GM23338 (cell line): ENCODE measurements around the gene SNPH. TPM values are rescaled to one million over a fixed set of nuclear protein-coding genes. Genes with fewer than 3 reads are reported as not detected.

ENCODE experiments used
- ATAC-seq: fragments of 200-7000 bp; cut with Tn5 transposase; 3 replicates; pipeline ENCODE4 v1.9.1; 2020
- DNase-seq: peaks from one replicate; pipeline ENCODE4 v3.0.0-alpha.2; 2015; ENCODE audit warnings: low spot score
- H2AFZ ChIP-seq: fragments of 200-600 bp; sonication (generic); 2 replicates; pipeline ENCODE4 v1.8.0; 2016; ENCODE audit warnings: antibody characterized with exemption, mild to moderate bottlenecking, moderate library complexity
- H3F3A ChIP-seq: fragments of 200-600 bp; sonication (generic); replicated peaks from 2 replicates; pipeline ENCODE4 v1.8.0; 2017; ENCODE audit warnings: antibody characterized with exemption, mixed run types, low read depth
- H3K27ac ChIP-seq: fragments of 200-600 bp; sonication (generic); 2 replicates; pipeline ENCODE4 v1.6.1; 2016; ENCODE audit warnings: low read depth
- H3K27me3 ChIP-seq: fragments of 200-600 bp; sonication (generic); 2 replicates; pipeline ENCODE4 v1.8.0; 2016; ENCODE audit warnings: mild to moderate bottlenecking, mixed run types, moderate library complexity; ENCODE audit not compliant: insufficient read depth
- H3K36me3 ChIP-seq: fragments of 200-600 bp; sonication (generic); 2 replicates; pipeline ENCODE4 v1.8.0; 2016; ENCODE audit warnings: mild to moderate bottlenecking; ENCODE audit not compliant: insufficient read depth
- H3K4me1 ChIP-seq: fragments of 200-600 bp; sonication (generic); 2 replicates; pipeline ENCODE4 v1.8.0; 2016; ENCODE audit warnings: mild to moderate bottlenecking, moderate library complexity; ENCODE audit not compliant: insufficient read depth
- H3K4me2 ChIP-seq: fragments of 200-600 bp; sonication (generic); 2 replicates; pipeline ENCODE4 v1.7.1; 2017; ENCODE audit warnings: mixed run types
- H3K4me3 ChIP-seq: fragments of 200-600 bp; sonication (generic); 2 replicates; pipeline ENCODE4 v1.6.1; 2016; ENCODE audit warnings: mixed run types
- H3K79me2 ChIP-seq: fragments of 200-600 bp; sonication (generic); replicated peaks from 2 replicates; pipeline ENCODE4 v1.8.0; 2017; ENCODE audit warnings: mild to moderate bottlenecking; ENCODE audit not compliant: insufficient read depth
- H3K9me2 ChIP-seq: fragments of 200-600 bp; sonication (generic); 2 replicates; pipeline ENCODE4 v1.8.0; 2017; ENCODE audit not compliant: insufficient read depth
- H4K20me1 ChIP-seq: fragments of 200-600 bp; sonication (generic); replicated peaks from 2 replicates; pipeline ENCODE4 v1.8.0; 2017; ENCODE audit warnings: mild to moderate bottlenecking; ENCODE audit not compliant: insufficient read depth
- H3K27ac Mint-ChIP-seq: 2 replicates; pipeline ENCODE4 v1.8.0; 2020; ENCODE audit warnings: inconsistent platforms, mild to moderate bottlenecking, moderate library complexity, mixed read lengths
- H3K27me3 Mint-ChIP-seq: 3 replicates; pipeline ENCODE4 v1.8.0; 2022; ENCODE audit warnings: low read depth, mild to moderate bottlenecking, moderate library complexity, mixed read lengths, inconsistent platforms; ENCODE audit not compliant: insufficient read depth, poor library complexity
- H3K36me3 Mint-ChIP-seq: 3 replicates; pipeline ENCODE4 v1.8.0; 2021; ENCODE audit warnings: low read depth, mild to moderate bottlenecking, inconsistent platforms, moderate library complexity, mixed read lengths
- H3K4me1 Mint-ChIP-seq: 3 replicates; pipeline ENCODE4 v1.8.0; 2020; ENCODE audit warnings: mild to moderate bottlenecking, inconsistent platforms, mixed read lengths
- H3K4me3 Mint-ChIP-seq: 3 replicates; pipeline ENCODE4 v1.8.0; 2021; ENCODE audit warnings: moderate library complexity, mild to moderate bottlenecking, inconsistent platforms, mixed read lengths
- H3K9me3 Mint-ChIP-seq: 3 replicates; pipeline ENCODE4 v1.8.0; 2020; ENCODE audit warnings: moderate library complexity, mild to moderate bottlenecking, inconsistent platforms, mixed read lengths
- CREB1 ChIP-seq: fragments of 250-450 bp; sonication (Bioruptor Pico); IDR thresholded peaks from 2 replicates; pipeline ENCODE4 v1.5.0; 2020; ENCODE audit warnings: low read depth, mild to moderate bottlenecking, moderate library complexity
- EZH2 ChIP-seq: fragments of 200-600 bp; sonication (generic); IDR thresholded peaks from one replicate; pipeline ENCODE4 v1.8.0; 2017; ENCODE audit warnings: antibody characterized with exemption, mild to moderate bottlenecking, low read depth; ENCODE audit not compliant: unreplicated experiment
- EZH2phosphoT487 ChIP-seq: fragments of 200-600 bp; sonication (generic); IDR thresholded peaks from one replicate; pipeline ENCODE4 v1.8.1; 2018; ENCODE audit warnings: antibody characterized with exemption; ENCODE audit not compliant: unreplicated experiment
- JUNB ChIP-seq: IDR thresholded peaks from one replicate; pipeline ENCODE4 v1.6.1; 2016; ENCODE audit warnings: antibody characterized with exemption; ENCODE audit not compliant: unreplicated experiment
- NANOG ChIP-seq: IDR thresholded peaks from 2 replicates; pipeline ENCODE4 v1.6.1; 2016; ENCODE audit warnings: antibody characterized with exemption, borderline replicate concordance
- POLR2AphosphoS5 ChIP-seq: IDR thresholded peaks from 2 replicates; pipeline ENCODE4 v1.6.1; 2016; ENCODE audit warnings: antibody characterized with exemption, low read depth
- STAT1 ChIP-seq: IDR thresholded peaks from one replicate; pipeline ENCODE4 v1.6.1; 2016; ENCODE audit warnings: antibody characterized with exemption; ENCODE audit not compliant: unreplicated experiment
- ZNF114 ChIP-seq: fragments of 250-450 bp; sonication (Bioruptor Pico); IDR thresholded peaks from 2 replicates; pipeline ENCODE4 v1.5.0; 2020; ENCODE audit warnings: mild to moderate bottlenecking, moderate library complexity
- ZNF331 ChIP-seq: fragments of 250-450 bp; sonication (Bioruptor Pico); IDR thresholded peaks from 2 replicates; pipeline ENCODE4 v1.5.0; 2020; ENCODE audit warnings: low read depth, mild to moderate bottlenecking, moderate library complexity
- polyA plus RNA-seq: library from polyadenylated mRNA; unstranded; fragments of >200 nt; fragmentation: Nextera tagmentation; extraction: Ambion mirVana; gene quantifications from 2 replicates; pipeline ENCODE4 v1.2.1, GENCODE V29; 2016
- total RNA-seq: library from RNA; depleted of rRNA; stranded (reverse); fragments of >200 nt; shearing (Covaris generic); gene quantifications from 2 replicates; pipeline ENCODE4 v1.2.3, GENCODE V29; 2014
- TF ChIP-seq, protein P1 (sequence below): IDR thresholded peaks from one replicate; pipeline ENCODE4 v1.6.1; 2018; ENCODE audit warnings: antibody characterized with exemption; ENCODE audit not compliant: unreplicated experiment
- TF ChIP-seq, protein P2 (sequence below), 2 experiments: fragments of 200-600 bp in 1 of 2; sonication (generic) in 1 of 2; conservative IDR thresholded peaks; 2 replicates each; pipeline versions ENCODE4 v1.5.1 to v1.6.1; 2016 to 2017; ENCODE audit warnings: antibody characterized with exemption in 2 of 2, low read depth in 2 of 2, mild to moderate bottlenecking in 2 of 2, moderate library complexity in 1 of 2
- TF ChIP-seq, protein P3 (sequence below): fragments of 250-450 bp; sonication (Bioruptor Pico); IDR thresholded peaks from 2 replicates; pipeline ENCODE4 v1.5.0; 2020; ENCODE audit warnings: mild to moderate bottlenecking, moderate library complexity
- TF ChIP-seq, protein P4 (sequence below): IDR thresholded peaks from 2 replicates; pipeline ENCODE4 v1.6.1; 2016; ENCODE audit warnings: antibody characterized with exemption

The SNPH gene
- total and polyA plus RNA-seq, 2 experiments from 2014 or later = 1.5 to 5.8 TPM

DNA sequence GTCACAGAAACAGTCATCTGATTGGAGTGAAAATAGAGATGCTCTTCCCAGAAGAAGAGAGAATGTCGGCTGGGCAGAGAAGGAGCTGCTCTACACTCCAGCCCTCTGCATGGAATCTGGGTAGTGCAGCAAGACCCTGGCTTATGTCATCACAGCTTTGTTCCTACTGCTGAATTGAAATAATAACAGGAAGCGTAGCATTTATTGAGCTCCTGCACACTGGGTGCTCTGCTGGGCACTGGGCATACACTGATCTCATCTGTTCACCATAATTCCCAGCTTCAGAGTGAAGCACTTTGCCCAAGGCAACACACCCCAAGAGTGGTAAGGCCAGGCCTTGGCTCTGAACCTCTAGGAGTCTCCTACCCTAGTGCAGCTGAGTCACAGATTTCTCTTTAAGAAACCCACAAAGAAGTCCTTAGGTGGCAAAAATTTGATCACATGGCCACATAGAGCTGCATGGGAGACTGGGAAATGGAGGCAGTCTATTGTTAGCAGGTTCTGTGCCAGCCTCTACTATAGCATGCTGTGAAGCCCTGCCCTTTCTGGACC lies 66.7 kb downstream of the SNPH start:
- H3K4me3 Mint-ChIP-seq = no peak overlapping the region
- DNase-seq (no peak), ATAC-seq (no peak)
- peaks cover 23% of the 10 kb centered on the region for H3K36me3 Mint-ChIP-seq
- no peak overlapping the region for H3K27ac Mint-ChIP-seq
- Histone ChIP-seq H3K36me3 (no peaks in the 10 kb centered on the region), H3K9me2 (no peaks in the 10 kb centered on the region), H3K4me3 (no peak overlapping the region), H2AFZ (no peak overlapping the region), H3F3A (no peaks in the 10 kb centered on the region), H3K27ac (no peak overlapping the region), H3K4me2 (no peak overlapping the region), H3K79me2 (peaks cover 17% of the 10 kb centered on the region), H3K27me3 (no peaks in the 10 kb centered on the region), H3K4me1 (no peaks in the 10 kb centered on the region), H4K20me1 (peaks cover 16% of the 10 kb centered on the region)
- peaks cover 6% of the 10 kb centered on the region for H3K27me3 Mint-ChIP-seq
- no peaks in the 10 kb centered on the region for H3K9me3 Mint-ChIP-seq
- H3K4me1 Mint-ChIP-seq = peaks cover 15% of the 10 kb centered on the region
- TF ChIP-seq, protein P1, sequence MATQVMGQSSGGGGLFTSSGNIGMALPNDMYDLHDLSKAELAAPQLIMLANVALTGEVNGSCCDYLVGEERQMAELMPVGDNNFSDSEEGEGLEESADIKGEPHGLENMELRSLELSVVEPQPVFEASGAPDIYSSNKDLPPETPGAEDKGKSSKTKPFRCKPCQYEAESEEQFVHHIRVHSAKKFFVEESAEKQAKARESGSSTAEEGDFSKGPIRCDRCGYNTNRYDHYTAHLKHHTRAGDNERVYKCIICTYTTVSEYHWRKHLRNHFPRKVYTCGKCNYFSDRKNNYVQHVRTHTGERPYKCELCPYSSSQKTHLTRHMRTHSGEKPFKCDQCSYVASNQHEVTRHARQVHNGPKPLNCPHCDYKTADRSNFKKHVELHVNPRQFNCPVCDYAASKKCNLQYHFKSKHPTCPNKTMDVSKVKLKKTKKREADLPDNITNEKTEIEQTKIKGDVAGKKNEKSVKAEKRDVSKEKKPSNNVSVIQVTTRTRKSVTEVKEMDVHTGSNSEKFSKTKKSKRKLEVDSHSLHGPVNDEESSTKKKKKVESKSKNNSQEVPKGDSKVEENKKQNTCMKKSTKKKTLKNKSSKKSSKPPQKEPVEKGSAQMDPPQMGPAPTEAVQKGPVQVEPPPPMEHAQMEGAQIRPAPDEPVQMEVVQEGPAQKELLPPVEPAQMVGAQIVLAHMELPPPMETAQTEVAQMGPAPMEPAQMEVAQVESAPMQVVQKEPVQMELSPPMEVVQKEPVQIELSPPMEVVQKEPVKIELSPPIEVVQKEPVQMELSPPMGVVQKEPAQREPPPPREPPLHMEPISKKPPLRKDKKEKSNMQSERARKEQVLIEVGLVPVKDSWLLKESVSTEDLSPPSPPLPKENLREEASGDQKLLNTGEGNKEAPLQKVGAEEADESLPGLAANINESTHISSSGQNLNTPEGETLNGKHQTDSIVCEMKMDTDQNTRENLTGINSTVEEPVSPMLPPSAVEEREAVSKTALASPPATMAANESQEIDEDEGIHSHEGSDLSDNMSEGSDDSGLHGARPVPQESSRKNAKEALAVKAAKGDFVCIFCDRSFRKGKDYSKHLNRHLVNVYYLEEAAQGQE = no peak
- TF ChIP-seq, protein P2, sequence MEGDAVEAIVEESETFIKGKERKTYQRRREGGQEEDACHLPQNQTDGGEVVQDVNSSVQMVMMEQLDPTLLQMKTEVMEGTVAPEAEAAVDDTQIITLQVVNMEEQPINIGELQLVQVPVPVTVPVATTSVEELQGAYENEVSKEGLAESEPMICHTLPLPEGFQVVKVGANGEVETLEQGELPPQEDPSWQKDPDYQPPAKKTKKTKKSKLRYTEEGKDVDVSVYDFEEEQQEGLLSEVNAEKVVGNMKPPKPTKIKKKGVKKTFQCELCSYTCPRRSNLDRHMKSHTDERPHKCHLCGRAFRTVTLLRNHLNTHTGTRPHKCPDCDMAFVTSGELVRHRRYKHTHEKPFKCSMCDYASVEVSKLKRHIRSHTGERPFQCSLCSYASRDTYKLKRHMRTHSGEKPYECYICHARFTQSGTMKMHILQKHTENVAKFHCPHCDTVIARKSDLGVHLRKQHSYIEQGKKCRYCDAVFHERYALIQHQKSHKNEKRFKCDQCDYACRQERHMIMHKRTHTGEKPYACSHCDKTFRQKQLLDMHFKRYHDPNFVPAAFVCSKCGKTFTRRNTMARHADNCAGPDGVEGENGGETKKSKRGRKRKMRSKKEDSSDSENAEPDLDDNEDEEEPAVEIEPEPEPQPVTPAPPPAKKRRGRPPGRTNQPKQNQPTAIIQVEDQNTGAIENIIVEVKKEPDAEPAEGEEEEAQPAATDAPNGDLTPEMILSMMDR (conservative IDR thresholded peaks at IDR 0.05; ENCODE audit: low read depth in 2 of 2) = no peak
- no peak for TF ChIP-seq CREB1 (CRISPR knock-in tag)
- no peak for TF ChIP-seq EZH2phosphoT487
- TF ChIP-seq POLR2AphosphoS5 = no peak
- no peak for TF ChIP-seq ZNF114 (CRISPR knock-in tag)
- no peak for TF ChIP-seq STAT1
- no peak for TF ChIP-seq JUNB
- TF ChIP-seq, protein P3, sequence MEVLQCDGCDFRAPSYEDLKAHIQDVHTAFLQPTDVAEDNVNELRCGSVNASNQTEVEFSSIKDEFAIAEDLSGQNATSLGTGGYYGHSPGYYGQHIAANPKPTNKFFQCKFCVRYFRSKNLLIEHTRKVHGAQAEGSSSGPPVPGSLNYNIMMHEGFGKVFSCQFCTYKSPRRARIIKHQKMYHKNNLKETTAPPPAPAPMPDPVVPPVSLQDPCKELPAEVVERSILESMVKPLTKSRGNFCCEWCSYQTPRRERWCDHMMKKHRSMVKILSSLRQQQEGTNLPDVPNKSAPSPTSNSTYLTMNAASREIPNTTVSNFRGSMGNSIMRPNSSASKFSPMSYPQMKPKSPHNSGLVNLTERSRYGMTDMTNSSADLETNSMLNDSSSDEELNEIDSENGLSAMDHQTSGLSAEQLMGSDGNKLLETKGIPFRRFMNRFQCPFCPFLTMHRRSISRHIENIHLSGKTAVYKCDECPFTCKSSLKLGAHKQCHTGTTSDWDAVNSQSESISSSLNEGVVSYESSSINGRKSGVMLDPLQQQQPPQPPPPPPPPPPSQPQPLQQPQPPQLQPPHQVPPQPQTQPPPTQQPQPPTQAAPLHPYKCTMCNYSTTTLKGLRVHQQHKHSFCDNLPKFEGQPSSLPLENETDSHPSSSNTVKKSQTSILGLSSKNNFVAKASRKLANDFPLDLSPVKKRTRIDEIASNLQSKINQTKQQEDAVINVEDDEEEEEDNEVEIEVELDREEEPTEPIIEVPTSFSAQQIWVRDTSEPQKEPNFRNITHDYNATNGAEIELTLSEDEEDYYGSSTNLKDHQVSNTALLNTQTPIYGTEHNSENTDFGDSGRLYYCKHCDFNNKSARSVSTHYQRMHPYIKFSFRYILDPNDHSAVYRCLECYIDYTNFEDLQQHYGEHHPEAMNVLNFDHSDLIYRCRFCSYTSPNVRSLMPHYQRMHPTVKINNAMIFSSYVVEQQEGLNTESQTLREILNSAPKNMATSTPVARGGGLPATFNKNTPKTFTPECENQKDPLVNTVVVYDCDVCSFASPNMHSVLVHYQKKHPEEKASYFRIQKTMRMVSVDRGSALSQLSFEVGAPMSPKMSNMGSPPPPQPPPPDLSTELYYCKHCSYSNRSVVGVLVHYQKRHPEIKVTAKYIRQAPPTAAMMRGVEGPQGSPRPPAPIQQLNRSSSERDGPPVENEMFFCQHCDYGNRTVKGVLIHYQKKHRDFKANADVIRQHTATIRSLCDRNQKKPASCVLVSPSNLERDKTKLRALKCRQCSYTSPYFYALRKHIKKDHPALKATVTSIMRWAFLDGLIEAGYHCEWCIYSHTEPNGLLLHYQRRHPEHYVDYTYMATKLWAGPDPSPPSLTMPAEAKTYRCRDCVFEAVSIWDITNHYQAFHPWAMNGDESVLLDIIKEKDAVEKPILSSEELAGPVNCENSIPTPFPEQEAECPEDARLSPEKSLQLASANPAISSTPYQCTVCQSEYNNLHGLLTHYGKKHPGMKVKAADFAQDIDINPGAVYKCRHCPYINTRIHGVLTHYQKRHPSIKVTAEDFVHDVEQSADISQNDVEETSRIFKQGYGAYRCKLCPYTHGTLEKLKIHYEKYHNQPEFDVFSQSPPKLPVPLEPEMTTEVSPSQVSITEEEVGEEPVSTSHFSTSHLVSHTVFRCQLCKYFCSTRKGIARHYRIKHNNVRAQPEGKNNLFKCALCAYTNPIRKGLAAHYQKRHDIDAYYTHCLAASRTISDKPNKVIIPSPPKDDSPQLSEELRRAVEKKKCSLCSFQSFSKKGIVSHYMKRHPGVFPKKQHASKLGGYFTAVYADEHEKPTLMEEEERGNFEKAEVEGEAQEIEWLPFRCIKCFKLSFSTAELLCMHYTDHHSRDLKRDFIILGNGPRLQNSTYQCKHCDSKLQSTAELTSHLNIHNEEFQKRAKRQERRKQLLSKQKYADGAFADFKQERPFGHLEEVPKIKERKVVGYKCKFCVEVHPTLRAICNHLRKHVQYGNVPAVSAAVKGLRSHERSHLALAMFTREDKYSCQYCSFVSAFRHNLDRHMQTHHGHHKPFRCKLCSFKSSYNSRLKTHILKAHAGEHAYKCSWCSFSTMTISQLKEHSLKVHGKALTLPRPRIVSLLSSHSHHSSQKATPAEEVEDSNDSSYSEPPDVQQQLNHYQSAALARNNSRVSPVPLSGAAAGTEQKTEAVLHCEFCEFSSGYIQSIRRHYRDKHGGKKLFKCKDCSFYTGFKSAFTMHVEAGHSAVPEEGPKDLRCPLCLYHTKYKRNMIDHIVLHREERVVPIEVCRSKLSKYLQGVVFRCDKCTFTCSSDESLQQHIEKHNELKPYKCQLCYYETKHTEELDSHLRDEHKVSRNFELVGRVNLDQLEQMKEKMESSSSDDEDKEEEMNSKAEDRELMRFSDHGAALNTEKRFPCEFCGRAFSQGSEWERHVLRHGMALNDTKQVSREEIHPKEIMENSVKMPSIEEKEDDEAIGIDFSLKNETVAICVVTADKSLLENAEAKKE (CRISPR knock-in tag) = no peak
- no peak for TF ChIP-seq ZNF331 (CRISPR knock-in tag)
- TF ChIP-seq, protein P4, sequence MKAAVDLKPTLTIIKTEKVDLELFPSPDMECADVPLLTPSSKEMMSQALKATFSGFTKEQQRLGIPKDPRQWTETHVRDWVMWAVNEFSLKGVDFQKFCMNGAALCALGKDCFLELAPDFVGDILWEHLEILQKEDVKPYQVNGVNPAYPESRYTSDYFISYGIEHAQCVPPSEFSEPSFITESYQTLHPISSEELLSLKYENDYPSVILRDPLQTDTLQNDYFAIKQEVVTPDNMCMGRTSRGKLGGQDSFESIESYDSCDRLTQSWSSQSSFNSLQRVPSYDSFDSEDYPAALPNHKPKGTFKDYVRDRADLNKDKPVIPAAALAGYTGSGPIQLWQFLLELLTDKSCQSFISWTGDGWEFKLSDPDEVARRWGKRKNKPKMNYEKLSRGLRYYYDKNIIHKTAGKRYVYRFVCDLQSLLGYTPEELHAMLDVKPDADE = no peak
- no peak for TF ChIP-seq EZH2
- no peak for TF ChIP-seq NANOG
